ENCODE results near the gene SKI.

- no peak for TF ChIP-seq CTCF (IDR thresholded peaks at IDR 0.05)
- TF ChIP-seq POLR2A (IDR thresholded peaks at IDR 0.05), result no peak
- TF ChIP-seq POLR2AphosphoS5 (IDR thresholded peaks at IDR 0.05), result no peak
These were observed 123.0 kb downstream of the SKI start for GRCh38 chr1:2350911-2351655.

All from prostate gland (tissue), 2 donors.